Epidermal melanocyte (primary cell): ENCODE results near the gene STAT4.

Source experiments
- DNase-seq: peaks from one replicate; pipeline ENCODE4 v3.0.0; 2011; ENCODE audit warnings: low spot score; ENCODE audit not compliant: insufficient read length

STAT4 gene

GRCh38 chr2:191145769-191146471 lies 4.9 kb downstream of the STAT4 start:
- DNase-seq, result no peak

- no peak for DNase-seq
Observed at GRCh38 chr2:191144217-191144616, 6.6 kb downstream of the STAT4 start.

DNA sequence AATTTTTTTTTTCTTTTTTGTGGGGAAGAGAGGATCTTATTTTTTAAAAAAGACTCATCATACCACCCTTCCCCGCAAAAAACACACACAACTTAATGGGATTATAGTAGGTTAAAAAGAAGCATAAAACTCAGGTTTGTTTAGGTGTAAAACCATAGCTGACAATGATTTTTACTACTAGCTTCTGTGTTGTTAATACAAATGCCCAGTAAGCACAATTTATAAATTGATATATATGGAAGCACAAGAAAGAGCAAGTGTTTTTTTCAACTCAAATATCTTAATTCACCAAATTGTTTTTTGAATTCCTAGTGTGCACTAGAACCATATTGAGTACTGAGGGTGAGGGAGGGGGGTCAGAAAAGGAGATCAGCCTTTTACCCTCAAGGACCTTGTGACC lies 7.0 kb downstream of the STAT4 start:
- DNase-seq, result no peak

DNA sequence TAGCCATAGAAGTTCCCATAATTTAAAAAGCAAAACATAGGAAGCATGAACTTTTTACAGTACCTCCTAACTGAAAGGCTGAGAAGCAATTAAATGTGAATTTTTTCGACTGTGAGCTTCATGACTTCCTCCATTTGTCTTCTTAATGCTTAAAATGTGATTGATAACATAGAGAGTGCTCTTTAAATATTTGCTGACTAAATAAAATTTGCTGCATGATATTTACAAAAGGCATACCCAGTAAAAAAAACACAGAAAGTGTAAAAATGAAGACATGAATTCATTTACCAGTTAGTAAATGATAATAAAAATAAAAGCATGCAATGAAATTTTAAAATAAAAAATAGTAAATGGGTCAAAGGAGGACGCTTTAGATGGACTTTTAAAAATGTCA lies 21.9 kb downstream of the STAT4 start:
- DNase-seq, result no peak

- no peak for DNase-seq
Observed at GRCh38 chr2:191128172-191128910, 22.5 kb downstream of the STAT4 start.

DNA sequence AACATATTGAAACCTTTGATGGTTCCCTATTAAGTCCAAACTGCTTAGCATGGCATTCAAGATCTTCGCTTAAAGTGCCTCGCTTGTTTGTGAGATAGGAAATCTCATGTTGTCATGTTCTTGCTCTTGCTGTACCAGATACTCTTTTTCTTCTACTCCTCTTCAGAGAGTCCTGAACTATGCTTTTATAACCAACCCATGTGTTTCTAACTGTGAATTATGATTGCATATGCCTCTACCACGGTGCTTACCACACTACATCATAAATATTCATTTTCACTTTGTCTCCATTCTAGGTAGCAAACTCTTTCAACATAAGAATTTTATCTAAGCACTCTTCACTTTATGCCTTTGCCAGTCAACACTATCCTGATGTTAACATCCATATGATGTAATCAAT lies 23.6 kb downstream of the STAT4 start:
- no peak for DNase-seq

GRCh38 chr2:191126386-191127085 lies 24.3 kb downstream of the STAT4 start:
- no peak for DNase-seq

DNA sequence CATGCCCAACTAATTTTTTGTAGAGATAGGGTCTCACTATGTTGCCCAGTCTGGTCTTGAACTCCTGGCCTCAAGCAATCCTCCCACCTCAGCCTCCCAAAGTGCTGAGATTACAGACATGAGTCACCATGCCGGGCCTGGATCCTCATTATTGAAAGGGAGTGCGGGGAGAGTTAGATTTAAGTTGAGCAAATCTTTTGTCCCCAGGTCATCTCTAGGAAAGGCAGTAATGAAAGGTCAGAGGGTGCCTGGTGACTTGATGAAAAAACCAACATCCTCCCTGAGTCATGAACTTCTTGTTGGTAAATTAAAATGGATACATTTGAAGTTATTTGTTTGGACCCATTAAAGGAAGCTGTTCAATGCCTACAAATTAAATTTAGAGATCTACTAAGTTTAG lies 25.1 kb downstream of the STAT4 start:
- no peak for DNase-seq

DNA sequence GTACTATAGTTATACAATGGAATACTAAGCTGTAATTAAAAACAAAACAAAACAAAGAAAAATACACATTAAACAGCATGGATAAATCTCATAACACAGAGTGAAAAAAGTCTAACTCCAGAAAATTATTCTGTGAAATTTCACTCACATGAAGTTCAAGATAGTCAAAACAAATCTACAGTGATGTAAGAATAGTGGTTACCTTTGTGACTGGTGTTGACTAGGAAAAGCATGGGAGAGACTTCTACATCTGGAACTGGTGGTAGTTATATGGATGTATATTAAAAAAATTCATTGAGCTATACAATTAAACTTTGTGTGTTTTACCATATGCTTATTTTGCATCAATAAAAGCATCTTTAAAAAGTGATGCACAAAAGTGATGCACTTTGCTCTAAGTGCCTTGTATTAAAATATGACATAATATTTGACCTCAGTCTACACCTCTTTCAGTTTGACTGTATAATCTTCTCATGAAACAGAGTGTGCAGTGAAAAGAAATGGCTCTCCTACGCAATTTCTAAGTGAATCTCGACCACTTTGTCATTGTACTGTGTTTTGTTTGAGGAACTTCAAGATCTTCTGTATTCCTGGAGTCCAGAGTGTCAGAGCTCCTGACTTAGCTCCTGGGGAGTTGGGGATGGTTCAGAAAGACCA lies 28.0 kb downstream of the STAT4 start:
- no peak for DNase-seq

DNA sequence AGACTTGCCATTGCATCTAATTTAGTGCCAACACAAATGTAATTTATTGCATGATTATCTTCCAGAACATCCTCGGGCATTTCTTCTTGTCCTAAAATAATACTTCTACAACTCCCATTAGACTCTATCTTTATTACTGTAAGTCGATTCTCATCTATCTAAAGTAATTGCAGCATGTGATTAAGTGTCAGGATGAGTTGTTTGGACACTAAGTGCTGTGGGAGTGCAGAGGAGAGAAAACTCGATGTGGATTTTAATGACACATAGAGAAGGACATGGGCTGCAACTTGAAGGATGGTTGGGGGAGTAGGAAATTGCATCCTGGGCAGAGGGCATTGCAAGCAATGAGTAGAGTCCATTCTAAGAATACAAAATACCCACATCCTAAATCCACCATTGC lies 33.5 kb downstream of the STAT4 start:
- DNase-seq, result no peak

- no peak for DNase-seq
Observed at GRCh38 chr2:191115804-191116203, 35.0 kb downstream of the STAT4 start.

GRCh38 chr2:191115391-191115790 lies 35.4 kb downstream of the STAT4 start:
- no peak for DNase-seq

DNA sequence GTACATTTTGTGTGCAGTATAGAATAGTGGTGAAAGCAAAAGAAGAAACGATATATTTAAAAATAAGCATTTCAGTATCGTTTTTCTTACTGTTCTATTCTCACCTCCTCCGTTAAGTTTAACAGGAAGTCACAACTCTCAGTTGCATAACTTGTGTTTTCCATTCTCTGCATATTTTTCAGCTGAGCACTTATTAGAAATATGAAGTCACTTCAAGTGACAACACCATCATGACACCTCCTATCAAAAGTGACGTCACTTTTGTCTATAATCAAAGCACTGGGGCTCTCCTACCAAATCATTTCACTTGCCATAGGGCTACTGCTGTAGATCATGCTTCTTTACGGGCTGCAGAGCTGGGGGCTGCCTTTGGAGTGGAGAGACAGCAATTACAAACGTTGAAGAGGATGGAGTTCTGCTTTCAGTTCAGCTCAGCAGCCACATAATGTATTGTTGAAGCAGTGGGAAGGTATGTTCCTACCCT lies 36.3 kb downstream of the STAT4 start:
- DNase-seq, result no peak

DNA sequence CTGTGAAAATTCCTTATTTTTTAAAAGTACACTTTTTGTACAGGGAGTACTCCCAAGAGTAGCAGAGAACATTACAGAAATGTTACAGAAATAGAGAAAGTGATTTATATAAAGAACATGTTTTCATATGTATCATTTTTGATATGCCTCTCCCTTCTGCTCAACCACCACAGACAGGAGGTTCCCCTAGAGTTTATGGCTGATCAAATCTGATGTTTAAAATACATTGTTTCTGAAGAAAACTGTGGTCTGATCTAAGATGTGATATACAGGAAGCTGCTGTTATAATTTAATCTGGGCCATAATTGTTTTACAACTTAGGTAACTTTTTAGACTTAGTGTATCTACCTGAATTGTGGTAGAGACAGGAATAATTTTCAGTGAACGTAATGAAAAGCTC lies 37.0 kb downstream of the STAT4 start:
- no peak for DNase-seq

GRCh38 chr2:191112448-191112901 lies 38.3 kb downstream of the STAT4 start:
- no peak for DNase-seq

DNA sequence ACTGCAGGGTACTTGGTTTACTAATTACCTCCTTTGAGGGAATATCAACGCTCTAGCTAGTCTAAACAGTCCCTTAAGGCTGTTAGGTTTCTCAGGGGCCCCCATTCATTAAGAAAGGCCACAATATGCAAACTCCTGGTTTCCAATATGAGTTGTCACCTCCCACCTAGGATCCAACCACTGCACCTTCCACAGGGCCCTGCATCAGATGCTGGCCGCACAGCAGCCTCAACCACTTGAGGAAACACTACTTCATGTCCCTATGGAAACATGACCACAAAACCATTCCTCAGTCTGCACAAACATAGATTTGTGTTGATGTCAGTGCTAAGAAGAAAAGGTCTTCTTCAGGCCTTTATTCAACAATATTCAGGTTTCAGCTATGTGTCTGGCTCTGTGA lies 40.9 kb downstream of the STAT4 start:
- DNase-seq, result no peak

- no peak for DNase-seq
Observed at GRCh38 chr2:191108331-191108730, 42.5 kb downstream of the STAT4 start.

GRCh38 chr2:191105082-191105481 lies 45.7 kb downstream of the STAT4 start:
- DNase-seq, result no peak

DNA sequence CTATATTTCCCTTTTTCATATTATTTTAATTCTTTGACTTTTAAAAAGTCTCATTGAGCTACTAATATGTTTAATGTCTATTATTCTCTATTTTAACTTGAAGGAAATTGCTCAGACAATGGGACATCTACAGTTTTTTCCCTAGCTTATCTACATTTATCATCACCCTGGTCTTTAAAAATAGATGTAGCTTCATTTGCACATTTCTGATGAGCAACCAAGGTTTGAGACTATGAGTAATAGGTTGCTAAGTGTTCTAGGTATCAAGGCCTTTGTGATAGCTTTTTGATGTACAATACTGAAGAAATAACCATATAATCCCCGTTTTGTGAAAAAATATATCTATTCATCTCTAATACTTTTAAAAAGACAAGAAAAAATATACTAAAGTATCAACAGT lies 47.0 kb downstream of the STAT4 start:
- DNase-seq, result no peak

GRCh38 chr2:191100216-191100615 lies 50.6 kb downstream of the STAT4 start:
- no peak for DNase-seq

DNA sequence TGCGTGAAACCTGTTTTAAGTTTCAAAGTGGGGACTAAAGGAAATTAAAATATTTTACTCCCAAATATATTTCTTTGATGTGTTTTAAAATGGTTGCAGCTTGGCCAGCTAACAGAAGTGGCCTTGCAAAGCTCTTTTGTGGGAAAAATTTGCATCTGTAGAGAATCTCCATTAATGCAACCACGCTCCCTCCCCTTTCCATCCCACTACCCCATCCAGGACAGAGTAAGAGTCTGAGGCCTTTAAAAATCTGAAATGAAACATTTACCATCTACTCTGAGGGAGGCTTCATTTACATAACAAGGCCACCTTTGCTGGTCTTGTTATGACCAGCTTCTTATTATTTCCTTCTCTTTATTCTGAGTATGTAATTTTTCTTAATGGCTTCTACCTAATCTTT lies 63.5 kb downstream of the STAT4 start:
- no peak for DNase-seq

GRCh38 chr2:191086706-191087105 lies 64.1 kb downstream of the STAT4 start:
- no peak for DNase-seq
